ENCODE measurements around the gene F2RL1. TPM values are rescaled to one million over a fixed set of nuclear protein-coding genes. Genes with fewer than 3 reads are reported as not detected.
"Not testable (repeated sequence)": the region's sequence is repeated elsewhere in the genome, so short reads cannot be mapped to it uniquely, and the experiment has no call there.

The F2RL1 gene
- total and polyA plus RNA-seq, 2 experiments from 2014 or later = 15.3 to 32.1 TPM

- peaks cover 39% of the 10 kb centered on the region for H3K4me1 Mint-ChIP-seq
- not testable (repeated sequence) for H3K4me3 Mint-ChIP-seq; H3K27ac Mint-ChIP-seq; H4K20me1 ChIP-seq (replicated peaks; ENCODE audit: insufficient read depth); H3F3A ChIP-seq (replicated peaks; ENCODE audit: low read depth); H3K79me2 ChIP-seq (replicated peaks; ENCODE audit: insufficient read depth); H3K36me3 Mint-ChIP-seq (ENCODE audit: low read depth); H3K4me3 ChIP-seq; H3K9me2 ChIP-seq (ENCODE audit: insufficient read depth); H3K4me2 ChIP-seq; H3K27me3 ChIP-seq (ENCODE audit: insufficient read depth); DNase-seq (ENCODE audit: low spot score); H3K27ac ChIP-seq (ENCODE audit: low read depth); H3K36me3 ChIP-seq (ENCODE audit: insufficient read depth); ATAC-seq; H3K9me3 Mint-ChIP-seq; H3K27me3 Mint-ChIP-seq (ENCODE audit: insufficient read depth, low read depth, poor library complexity); H2AFZ ChIP-seq; H3K4me1 ChIP-seq (ENCODE audit: insufficient read depth)
Measured at GRCh38 chr5:76789275-76789674, 29.6 kb upstream of the F2RL1 start.

GRCh38 chr5:76789991-76790581 is 28.7 kb upstream of the F2RL1 start:
- H3K4me1 Mint-ChIP-seq = peaks cover 35% of the 10 kb centered on the region
- TF ChIP-seq EZH2 (IDR thresholded peaks at IDR 0.05; ENCODE audit: low read depth, unreplicated experiment) = no peak
- no peak for TF ChIP-seq CTCF (conservative IDR thresholded peaks at IDR 0.05; ENCODE audit: low read depth in 2 of 2)
- no peak for TF ChIP-seq NANOG (IDR thresholded peaks at IDR 0.05; ENCODE audit: borderline replicate concordance)
- TF ChIP-seq ETS1 (IDR thresholded peaks at IDR 0.05) = no peak
- no peak for TF ChIP-seq EZH2phosphoT487 (IDR thresholded peaks at IDR 0.05; ENCODE audit: unreplicated experiment)
- TF ChIP-seq ZNF331 (CRISPR knock-in tag; IDR thresholded peaks at IDR 0.05; ENCODE audit: low read depth) = no peak
- TF ChIP-seq CREB1 (CRISPR knock-in tag; IDR thresholded peaks at IDR 0.05; ENCODE audit: low read depth) = no peak
- TF ChIP-seq POLR2AphosphoS5 (IDR thresholded peaks at IDR 0.05; ENCODE audit: low read depth) = no peak
- no peak for TF ChIP-seq ZNF114 (CRISPR knock-in tag; IDR thresholded peaks at IDR 0.05)
- no peak for TF ChIP-seq STAT1 (IDR thresholded peaks at IDR 0.05; ENCODE audit: unreplicated experiment)
- TF ChIP-seq JUNB (IDR thresholded peaks at IDR 0.05; ENCODE audit: unreplicated experiment) = no peak
- no peak for TF ChIP-seq ZNF462 (CRISPR knock-in tag; IDR thresholded peaks at IDR 0.05)

More at GRCh38 chr5:76789991-76790581, 28.7 kb upstream of the F2RL1 start:
- H3K4me1 ChIP-seq (ENCODE audit: insufficient read depth) = no peaks in the 10 kb centered on the region
- H3F3A ChIP-seq (replicated peaks; ENCODE audit: low read depth) = no peaks in the 10 kb centered on the region
- ATAC-seq (no peak), DNase-seq (ENCODE audit: low spot score) (no peak)
- Mint-ChIP-seq H3K27me3 (ENCODE audit: insufficient read depth, low read depth, poor library complexity) (peaks cover 2% of the 10 kb centered on the region), H3K27ac (no peak overlapping the region), H3K36me3 (ENCODE audit: low read depth) (no peaks in the 10 kb centered on the region; the same call in 2 of the 3 replicates), H3K4me3 (no peak overlapping the region), H3K9me3 (no peaks in the 10 kb centered on the region)
- H4K20me1 ChIP-seq (replicated peaks; ENCODE audit: insufficient read depth) = no peaks in the 10 kb centered on the region
- no peak overlapping the region for H3K4me2 ChIP-seq
- H3K9me2 ChIP-seq (ENCODE audit: insufficient read depth) = no peaks in the 10 kb centered on the region
- H3K27me3 ChIP-seq (ENCODE audit: insufficient read depth) = no peaks in the 10 kb centered on the region
- H2AFZ ChIP-seq = no peak overlapping the region
- H3K36me3 ChIP-seq (ENCODE audit: insufficient read depth) = no peaks in the 10 kb centered on the region
- no peak overlapping the region for H3K27ac ChIP-seq (ENCODE audit: low read depth)
- no peaks in the 10 kb centered on the region for H3K79me2 ChIP-seq (replicated peaks; ENCODE audit: insufficient read depth)
- H3K4me3 ChIP-seq = no peak overlapping the region
